NB4 (cell line): ENCODE results near the gene ZNF662.

Experiments used
- MYC ChIP-seq: IDR thresholded peaks from 2 replicates; pipeline ENCODE4 v1.6.1; 2011; ENCODE audit warnings: low read depth, low read length
- POLR2A ChIP-seq: IDR thresholded peaks from 2 replicates; pipeline ENCODE4 v1.6.1; 2011; ENCODE audit warnings: mild to moderate bottlenecking; ENCODE audit not compliant: insufficient read length; ENCODE audit errors: extremely low read depth
- TF ChIP-seq, protein P1 (sequence below): IDR thresholded peaks from one replicate; pipeline ENCODE4 v1.5.1; 2012; ENCODE audit warnings: low read depth, low read length
- TF ChIP-seq, protein P2 (sequence below): IDR thresholded peaks from 2 replicates; pipeline ENCODE4 v1.6.1; 2011; ENCODE audit warnings: low read depth, low read length

- TF ChIP-seq, protein P1, sequence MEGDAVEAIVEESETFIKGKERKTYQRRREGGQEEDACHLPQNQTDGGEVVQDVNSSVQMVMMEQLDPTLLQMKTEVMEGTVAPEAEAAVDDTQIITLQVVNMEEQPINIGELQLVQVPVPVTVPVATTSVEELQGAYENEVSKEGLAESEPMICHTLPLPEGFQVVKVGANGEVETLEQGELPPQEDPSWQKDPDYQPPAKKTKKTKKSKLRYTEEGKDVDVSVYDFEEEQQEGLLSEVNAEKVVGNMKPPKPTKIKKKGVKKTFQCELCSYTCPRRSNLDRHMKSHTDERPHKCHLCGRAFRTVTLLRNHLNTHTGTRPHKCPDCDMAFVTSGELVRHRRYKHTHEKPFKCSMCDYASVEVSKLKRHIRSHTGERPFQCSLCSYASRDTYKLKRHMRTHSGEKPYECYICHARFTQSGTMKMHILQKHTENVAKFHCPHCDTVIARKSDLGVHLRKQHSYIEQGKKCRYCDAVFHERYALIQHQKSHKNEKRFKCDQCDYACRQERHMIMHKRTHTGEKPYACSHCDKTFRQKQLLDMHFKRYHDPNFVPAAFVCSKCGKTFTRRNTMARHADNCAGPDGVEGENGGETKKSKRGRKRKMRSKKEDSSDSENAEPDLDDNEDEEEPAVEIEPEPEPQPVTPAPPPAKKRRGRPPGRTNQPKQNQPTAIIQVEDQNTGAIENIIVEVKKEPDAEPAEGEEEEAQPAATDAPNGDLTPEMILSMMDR = no peak
- TF ChIP-seq MYC = no peak
- TF ChIP-seq POLR2A = no peak
- TF ChIP-seq, protein P2, sequence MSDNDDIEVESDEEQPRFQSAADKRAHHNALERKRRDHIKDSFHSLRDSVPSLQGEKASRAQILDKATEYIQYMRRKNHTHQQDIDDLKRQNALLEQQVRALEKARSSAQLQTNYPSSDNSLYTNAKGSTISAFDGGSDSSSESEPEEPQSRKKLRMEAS = no peak
Observed at GRCh38 chr3:42964266-42964665, 58.3 kb downstream of the ZNF662 start.
